Activated B cell treated with CpG ODN at 0.5 μM for 24 hours (primary cell): ENCODE data around the gene XRCC3. TPM values are rescaled to one million over a fixed set of nuclear protein-coding genes. Genes with fewer than 3 reads are reported as not detected.

Experiments used
- ATAC-seq: fragments of 200-7000 bp; cut with Tn5 transposase; one replicate; pipeline ENCODE4 v1.10.0; 2021; ENCODE audit warnings: low read depth, mild to moderate bottlenecking, moderate library complexity
- CTCF ChIA-PET: fragments of 350-600 bp; sonication (Branson Sonifier 250); formaldehyde crosslinking; loops from one replicate; lab custom pipeline; 2021; ENCODE audit warnings: antibody characterized with exemption; lab: Charles Lee
- POLR2A ChIA-PET: fragments of 350-600 bp; sonication (Branson Sonifier 250); formaldehyde crosslinking; loops from one replicate; lab custom pipeline; 2021; ENCODE audit warnings: antibody characterized with exemption; lab: Charles Lee
- DNase-seq: peaks from one replicate; pipeline ENCODE4 v3.0.0; 2022
- H3K27ac Mint-ChIP-seq: one replicate; pipeline ENCODE4 v1.8.0; 2020; ENCODE audit warnings: mixed read lengths
- H3K27me3 Mint-ChIP-seq: one replicate; pipeline ENCODE4 v1.8.0; 2021; ENCODE audit warnings: mixed read lengths
- H3K36me3 Mint-ChIP-seq: one replicate; pipeline ENCODE4 v1.8.0; 2021; ENCODE audit warnings: low read depth, mixed read lengths
- H3K4me1 Mint-ChIP-seq: one replicate; pipeline ENCODE4 v1.8.0; 2021; ENCODE audit warnings: mixed read lengths
- H3K4me3 Mint-ChIP-seq: one replicate; pipeline ENCODE4 v1.8.0; 2020; ENCODE audit warnings: mild to moderate bottlenecking, mixed read lengths
- H3K9me3 Mint-ChIP-seq: one replicate; pipeline ENCODE4 v1.8.0; 2020; ENCODE audit warnings: mixed read lengths
- intact Hi-C: fragments of 100-400 bp; cut with micrococcal nuclease; formaldehyde crosslinking; loops from one replicate; pipeline ENCODE4 v1.15.1; 2024
- total RNA-seq: library from RNA; stranded (reverse); gene quantifications from 2 replicates; pipeline ENCODE4 v1.2.3, GENCODE V29; 2022
- TF ChIP-seq, protein P1 (sequence below): fragments of 200-600 bp; IDR thresholded peaks from one replicate; pipeline ENCODE4 v1.8.0; 2022; ENCODE audit warnings: antibody characterized with exemption, mild to moderate bottlenecking

XRCC3 gene
- total RNA-seq, 1 donor from 2014 or later, result 26.0 TPM

DNA sequence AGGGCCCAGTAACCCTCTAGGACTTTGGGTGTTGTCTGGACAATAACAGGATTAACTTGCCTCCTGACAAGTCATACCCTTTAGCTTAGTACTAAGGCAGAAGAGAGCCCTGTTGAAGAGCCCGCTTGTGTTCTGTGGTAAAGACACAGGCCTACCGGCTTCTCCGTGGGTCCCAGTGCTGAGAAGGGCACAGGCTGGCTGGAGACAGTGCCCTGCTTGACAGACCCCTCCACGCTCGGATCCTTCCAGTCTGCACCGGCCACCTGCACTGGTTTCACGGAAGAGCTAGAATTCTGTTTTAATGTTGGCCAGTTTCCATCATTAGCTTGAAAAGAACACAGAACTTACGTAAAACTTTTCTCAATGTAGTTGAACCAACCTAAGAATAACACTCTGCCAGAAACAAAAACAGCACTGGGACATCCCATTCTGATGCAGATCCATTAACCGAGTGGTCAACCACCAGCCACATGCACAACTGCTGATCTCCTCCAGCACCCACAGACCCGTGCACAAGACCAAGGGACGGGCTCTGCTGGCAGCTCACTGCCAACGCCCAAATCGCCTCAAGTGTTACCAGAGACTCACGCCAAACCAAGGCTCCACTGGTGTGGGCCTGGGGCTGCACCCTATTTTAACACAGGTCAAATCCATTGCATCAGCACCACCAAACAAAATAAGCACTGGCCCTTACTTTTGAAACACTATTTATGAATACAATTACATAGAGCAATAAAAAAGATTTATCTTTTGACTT lies 27.4 kb upstream of the XRCC3 start:
- Mint-ChIP-seq H3K4me3 (no peak overlapping the region), H3K36me3 (peaks cover 34% of the 10 kb centered on the region), H3K27ac (no peak overlapping the region), H3K4me1 (no peaks in the 10 kb centered on the region), H3K9me3 (no peaks in the 10 kb centered on the region), H3K27me3 (no peaks in the 10 kb centered on the region)
- DNase-seq (no peak), ATAC-seq (no peak)
- intact Hi-C loops, result no loop called here
- ChIA-PET CTCF (no interaction called here), POLR2A (interaction anchor here (0.6 kb wide), 1 partner anchor 386 kb away, joined by 4 read pairs; no protein-coding TSS in a partner anchor)
- TF ChIP-seq, protein P1, sequence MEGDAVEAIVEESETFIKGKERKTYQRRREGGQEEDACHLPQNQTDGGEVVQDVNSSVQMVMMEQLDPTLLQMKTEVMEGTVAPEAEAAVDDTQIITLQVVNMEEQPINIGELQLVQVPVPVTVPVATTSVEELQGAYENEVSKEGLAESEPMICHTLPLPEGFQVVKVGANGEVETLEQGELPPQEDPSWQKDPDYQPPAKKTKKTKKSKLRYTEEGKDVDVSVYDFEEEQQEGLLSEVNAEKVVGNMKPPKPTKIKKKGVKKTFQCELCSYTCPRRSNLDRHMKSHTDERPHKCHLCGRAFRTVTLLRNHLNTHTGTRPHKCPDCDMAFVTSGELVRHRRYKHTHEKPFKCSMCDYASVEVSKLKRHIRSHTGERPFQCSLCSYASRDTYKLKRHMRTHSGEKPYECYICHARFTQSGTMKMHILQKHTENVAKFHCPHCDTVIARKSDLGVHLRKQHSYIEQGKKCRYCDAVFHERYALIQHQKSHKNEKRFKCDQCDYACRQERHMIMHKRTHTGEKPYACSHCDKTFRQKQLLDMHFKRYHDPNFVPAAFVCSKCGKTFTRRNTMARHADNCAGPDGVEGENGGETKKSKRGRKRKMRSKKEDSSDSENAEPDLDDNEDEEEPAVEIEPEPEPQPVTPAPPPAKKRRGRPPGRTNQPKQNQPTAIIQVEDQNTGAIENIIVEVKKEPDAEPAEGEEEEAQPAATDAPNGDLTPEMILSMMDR, result no peak

DNA sequence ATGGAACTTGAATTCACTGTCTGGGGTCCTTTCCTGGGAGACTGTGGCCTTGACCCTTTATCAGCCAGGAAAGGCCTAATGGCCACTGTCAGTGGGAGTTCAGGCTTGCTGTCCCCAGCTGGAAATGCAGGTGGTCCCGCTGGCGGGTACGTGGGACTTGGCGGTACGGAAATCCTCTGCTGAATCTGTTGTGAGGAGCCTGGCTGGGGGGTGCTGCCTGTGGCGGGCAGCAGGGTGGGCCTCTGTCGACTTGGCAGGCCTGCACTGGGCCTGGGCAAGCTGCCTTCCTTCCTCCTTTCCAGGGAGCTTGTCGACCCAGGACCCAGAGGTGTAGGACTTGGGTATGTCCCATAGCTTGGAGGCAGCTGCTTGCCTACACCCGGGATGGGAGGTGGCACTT lies 26.6 kb upstream of the XRCC3 start:
- no peaks in the 10 kb centered on the region for H3K4me1 Mint-ChIP-seq
- POLR2A ChIA-PET, result no interaction called here
- ATAC-seq, result no peak
- no peak overlapping the region for H3K27ac Mint-ChIP-seq
- CTCF ChIA-PET, result no interaction called here
- H3K9me3 Mint-ChIP-seq, result no peaks in the 10 kb centered on the region
- peaks cover 37% of the 10 kb centered on the region for H3K36me3 Mint-ChIP-seq
- no peak for DNase-seq
- intact Hi-C loops, result no loop called here
- no peak overlapping the region for H3K4me3 Mint-ChIP-seq
- TF ChIP-seq, protein P1, result no peak
- no peaks in the 10 kb centered on the region for H3K27me3 Mint-ChIP-seq

DNA sequence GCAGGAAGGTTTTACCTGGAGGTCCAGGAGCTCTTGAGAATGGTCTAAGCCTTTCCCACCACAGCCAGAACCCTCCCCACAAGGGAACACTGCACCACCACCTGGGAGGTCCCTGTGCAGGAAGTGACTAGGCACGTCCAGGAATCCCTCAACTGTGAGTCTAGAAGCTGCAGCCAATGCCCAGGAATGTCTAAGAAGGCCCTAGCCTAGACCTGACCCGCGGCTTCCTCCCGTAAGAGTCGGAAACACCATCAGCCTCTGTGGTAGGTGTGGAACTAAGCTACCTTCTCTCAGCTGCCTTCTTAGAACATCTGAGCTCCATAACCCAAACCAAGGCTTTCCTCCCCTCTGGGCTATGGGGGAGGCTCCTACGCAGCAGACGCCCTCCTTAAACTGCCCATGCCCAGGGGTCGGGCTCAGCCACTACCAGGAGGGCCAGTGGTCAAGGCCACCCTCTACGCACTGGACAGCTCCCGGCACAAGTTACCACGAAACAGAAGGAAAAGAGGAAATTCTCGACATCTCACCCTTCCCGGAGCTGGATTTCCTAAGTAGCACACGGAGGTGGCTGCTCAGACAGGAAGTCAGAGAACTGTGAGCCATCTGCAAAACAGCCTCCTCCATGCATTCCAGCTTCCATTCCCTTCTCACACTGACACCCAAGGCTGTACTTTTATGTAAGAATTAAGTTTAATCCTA lies 25.9 kb upstream of the XRCC3 start:
- CTCF ChIA-PET, result no interaction called here
- Mint-ChIP-seq H3K4me1 (no peaks in the 10 kb centered on the region), H3K27me3 (no peaks in the 10 kb centered on the region), H3K36me3 (peaks cover 41% of the 10 kb centered on the region), H3K4me3 (no peak overlapping the region), H3K9me3 (no peaks in the 10 kb centered on the region), H3K27ac (no peak overlapping the region)
- POLR2A ChIA-PET, result no interaction called here
- TF ChIP-seq, protein P1, result no peak
- no peak for DNase-seq
- no peak for ATAC-seq
- intact Hi-C loops, result no loop called here

DNA sequence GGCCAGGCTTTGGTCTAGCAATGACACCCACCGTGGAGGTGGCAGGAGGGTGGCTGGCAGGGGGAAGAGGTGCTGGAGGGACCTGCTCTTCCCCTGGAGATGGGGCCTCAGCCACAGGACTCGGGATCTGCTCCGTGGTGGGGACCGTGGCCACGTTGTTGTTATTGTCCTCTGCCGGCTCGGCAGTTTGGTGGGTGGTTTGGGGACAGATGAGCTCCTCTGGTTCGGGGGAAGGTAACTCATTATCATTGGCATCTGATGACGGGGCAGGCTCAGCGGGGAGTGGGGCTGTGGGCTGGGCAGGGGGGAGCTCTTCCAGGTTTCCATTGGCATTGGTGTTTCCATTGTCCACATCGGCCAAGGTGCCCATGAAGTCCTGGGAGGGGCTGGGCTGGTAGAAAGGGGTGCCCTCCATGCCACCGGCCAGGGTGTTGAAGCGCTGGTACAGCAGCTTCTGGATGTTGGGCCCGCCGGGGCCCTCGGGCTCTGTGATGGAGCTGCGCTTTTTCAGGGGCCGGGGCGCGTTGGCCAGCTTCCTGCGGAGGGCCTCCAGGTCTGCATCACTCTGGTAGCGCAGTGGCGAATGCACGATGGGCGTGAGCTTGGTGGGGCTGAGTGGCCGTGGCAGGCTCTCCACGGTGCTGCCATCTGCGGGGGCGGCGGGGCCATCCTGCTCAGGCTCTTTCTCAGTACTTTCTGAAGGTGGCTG lies 24.7 kb upstream of the XRCC3 start:
- Mint-ChIP-seq H3K27me3 (no peaks in the 10 kb centered on the region), H3K27ac (no peak overlapping the region), H3K4me3 (no peak overlapping the region), H3K4me1 (no peaks in the 10 kb centered on the region), H3K36me3 (peaks cover 45% of the 10 kb centered on the region), H3K9me3 (no peaks in the 10 kb centered on the region)
- intact Hi-C loops, result no loop called here
- CTCF ChIA-PET, result interaction anchor here (0.7 kb wide), 1 partner anchor 20 kb away, joined by 3 read pairs; no protein-coding TSS in a partner anchor
- no peak for ATAC-seq
- POLR2A ChIA-PET, result no interaction called here
- DNase-seq, result no peak
- TF ChIP-seq, protein P1, result no peak

DNA sequence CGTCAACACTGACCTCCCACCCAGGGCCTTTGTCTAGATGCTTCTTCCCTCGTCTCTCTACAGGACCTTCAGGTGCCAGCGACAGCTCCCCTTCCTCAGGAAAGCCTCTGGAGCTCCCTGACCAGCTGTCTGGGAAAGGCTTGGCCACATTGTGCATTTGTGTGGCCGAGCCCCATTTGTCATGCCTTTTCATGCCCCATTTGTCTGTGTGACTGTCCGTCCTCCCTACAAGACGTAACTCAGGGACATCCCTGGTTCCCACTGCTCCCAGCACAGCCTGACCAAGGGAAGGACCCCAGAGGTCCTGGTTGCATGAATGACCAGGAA lies 24.2 kb upstream of the XRCC3 start:
- H3K27ac Mint-ChIP-seq, result no peak overlapping the region
- H3K4me1 Mint-ChIP-seq, result no peaks in the 10 kb centered on the region
- ChIA-PET CTCF (no interaction called here), POLR2A (no interaction called here)
- no peak for DNase-seq
- TF ChIP-seq, protein P1, result no peak
- ATAC-seq, result no peak
- no peak overlapping the region for H3K4me3 Mint-ChIP-seq
- peaks cover 50% of the 10 kb centered on the region for H3K36me3 Mint-ChIP-seq
- H3K27me3 Mint-ChIP-seq, result no peaks in the 10 kb centered on the region
- no peaks in the 10 kb centered on the region for H3K9me3 Mint-ChIP-seq
- intact Hi-C loops, result no loop called here
